ENCODE measurements around the gene NAALADL2. TPM values are rescaled to one million over a fixed set of nuclear protein-coding genes. Genes with fewer than 3 reads are reported as not detected.
"Not testable (repeated sequence)": the region's sequence is repeated elsewhere in the genome, so short reads cannot be mapped to it uniquely, and the experiment has no call there.

Gene NAALADL2
- polyA plus RNA-seq, 1 donor from 2014 or later: 1.6 TPM

DNA sequence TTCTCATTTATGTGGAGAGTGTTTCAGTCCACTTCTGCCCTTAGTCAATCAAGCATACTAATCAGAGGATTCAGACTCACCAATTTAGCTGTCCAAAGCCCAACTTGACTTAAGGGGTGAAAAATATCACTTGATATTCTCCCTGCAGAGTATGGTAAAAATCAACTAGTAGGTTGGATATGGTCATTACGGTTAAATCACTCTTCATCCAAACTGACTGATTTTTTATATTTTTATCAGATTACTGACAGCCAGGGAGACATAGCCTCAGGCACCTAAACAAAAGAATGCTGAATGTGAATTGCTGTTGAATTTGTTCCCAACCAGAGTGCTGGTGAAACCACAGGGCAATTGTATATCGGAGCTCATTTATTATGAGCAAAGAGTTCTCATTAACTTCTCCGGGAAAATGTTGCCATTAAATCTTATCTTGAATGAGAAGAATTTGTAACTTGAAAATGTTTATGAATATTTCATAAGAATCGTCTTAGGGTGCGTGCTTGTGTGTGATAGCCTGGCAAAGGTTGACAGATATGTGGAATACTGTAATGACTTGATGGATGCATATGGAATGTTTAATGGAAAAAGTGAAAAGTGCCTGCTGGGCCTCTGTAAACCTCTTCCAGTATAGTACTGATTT lies 411.2 kb downstream of the NAALADL2 start:
- Histone ChIP-seq H3K9me2 (ENCODE audit: insufficient read depth, low read length) (no peaks in the 10 kb centered on the region), H2AFZ (ENCODE audit: low read depth, low read length) (no peak overlapping the region), H3K36me3 (ENCODE audit: insufficient read depth, low read length) (no peaks in the 10 kb centered on the region), H3K27ac (ENCODE audit: low read length) (peak overlapping the region; percentile 67), H3K9me3 (ENCODE audit: low read length) (no peaks in the 10 kb centered on the region), H3K4me2 (ENCODE audit: low read length) (peak overlapping the region; percentile 43), H4K20me1 (ENCODE audit: insufficient read depth) (no peaks in the 10 kb centered on the region), H3K9ac (ENCODE audit: low read length) (no peak overlapping the region), H3K27me3 (ENCODE audit: insufficient read depth, low read depth, low read length) (no peaks in the 10 kb centered on the region), H3K79me2 (replicated peaks; ENCODE audit: insufficient read depth, low read length) (no peaks in the 10 kb centered on the region), H3F3A (ENCODE audit: insufficient read depth, low read length, poor library complexity, severe bottlenecking) (peaks cover 9% of the 10 kb centered on the region), H3K4me3 (ENCODE audit: low read length) (peak overlapping the region; percentile 30)
- TF ChIP-seq SMC3 (conservative IDR thresholded peaks at IDR 0.05; ENCODE audit: poor library complexity): no peak
- TF ChIP-seq MXI1 (conservative IDR thresholded peaks at IDR 0.05; ENCODE audit: poor library complexity, severe bottlenecking): no peak
- TF ChIP-seq TAF1 (IDR thresholded peaks at IDR 0.05; ENCODE audit: low read depth): no peak
- TF ChIP-seq RAD21 (conservative IDR thresholded peaks at IDR 0.05): peak; percentile 26
- TF ChIP-seq POLR2AphosphoS5 (IDR thresholded peaks at IDR 0.05): peak; percentile 86
- TF ChIP-seq, protein P1, sequence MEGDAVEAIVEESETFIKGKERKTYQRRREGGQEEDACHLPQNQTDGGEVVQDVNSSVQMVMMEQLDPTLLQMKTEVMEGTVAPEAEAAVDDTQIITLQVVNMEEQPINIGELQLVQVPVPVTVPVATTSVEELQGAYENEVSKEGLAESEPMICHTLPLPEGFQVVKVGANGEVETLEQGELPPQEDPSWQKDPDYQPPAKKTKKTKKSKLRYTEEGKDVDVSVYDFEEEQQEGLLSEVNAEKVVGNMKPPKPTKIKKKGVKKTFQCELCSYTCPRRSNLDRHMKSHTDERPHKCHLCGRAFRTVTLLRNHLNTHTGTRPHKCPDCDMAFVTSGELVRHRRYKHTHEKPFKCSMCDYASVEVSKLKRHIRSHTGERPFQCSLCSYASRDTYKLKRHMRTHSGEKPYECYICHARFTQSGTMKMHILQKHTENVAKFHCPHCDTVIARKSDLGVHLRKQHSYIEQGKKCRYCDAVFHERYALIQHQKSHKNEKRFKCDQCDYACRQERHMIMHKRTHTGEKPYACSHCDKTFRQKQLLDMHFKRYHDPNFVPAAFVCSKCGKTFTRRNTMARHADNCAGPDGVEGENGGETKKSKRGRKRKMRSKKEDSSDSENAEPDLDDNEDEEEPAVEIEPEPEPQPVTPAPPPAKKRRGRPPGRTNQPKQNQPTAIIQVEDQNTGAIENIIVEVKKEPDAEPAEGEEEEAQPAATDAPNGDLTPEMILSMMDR (IDR thresholded peaks at IDR 0.05; ENCODE audit: poor library complexity, severe bottlenecking): no peak
- TF ChIP-seq, protein P2, sequence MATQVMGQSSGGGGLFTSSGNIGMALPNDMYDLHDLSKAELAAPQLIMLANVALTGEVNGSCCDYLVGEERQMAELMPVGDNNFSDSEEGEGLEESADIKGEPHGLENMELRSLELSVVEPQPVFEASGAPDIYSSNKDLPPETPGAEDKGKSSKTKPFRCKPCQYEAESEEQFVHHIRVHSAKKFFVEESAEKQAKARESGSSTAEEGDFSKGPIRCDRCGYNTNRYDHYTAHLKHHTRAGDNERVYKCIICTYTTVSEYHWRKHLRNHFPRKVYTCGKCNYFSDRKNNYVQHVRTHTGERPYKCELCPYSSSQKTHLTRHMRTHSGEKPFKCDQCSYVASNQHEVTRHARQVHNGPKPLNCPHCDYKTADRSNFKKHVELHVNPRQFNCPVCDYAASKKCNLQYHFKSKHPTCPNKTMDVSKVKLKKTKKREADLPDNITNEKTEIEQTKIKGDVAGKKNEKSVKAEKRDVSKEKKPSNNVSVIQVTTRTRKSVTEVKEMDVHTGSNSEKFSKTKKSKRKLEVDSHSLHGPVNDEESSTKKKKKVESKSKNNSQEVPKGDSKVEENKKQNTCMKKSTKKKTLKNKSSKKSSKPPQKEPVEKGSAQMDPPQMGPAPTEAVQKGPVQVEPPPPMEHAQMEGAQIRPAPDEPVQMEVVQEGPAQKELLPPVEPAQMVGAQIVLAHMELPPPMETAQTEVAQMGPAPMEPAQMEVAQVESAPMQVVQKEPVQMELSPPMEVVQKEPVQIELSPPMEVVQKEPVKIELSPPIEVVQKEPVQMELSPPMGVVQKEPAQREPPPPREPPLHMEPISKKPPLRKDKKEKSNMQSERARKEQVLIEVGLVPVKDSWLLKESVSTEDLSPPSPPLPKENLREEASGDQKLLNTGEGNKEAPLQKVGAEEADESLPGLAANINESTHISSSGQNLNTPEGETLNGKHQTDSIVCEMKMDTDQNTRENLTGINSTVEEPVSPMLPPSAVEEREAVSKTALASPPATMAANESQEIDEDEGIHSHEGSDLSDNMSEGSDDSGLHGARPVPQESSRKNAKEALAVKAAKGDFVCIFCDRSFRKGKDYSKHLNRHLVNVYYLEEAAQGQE (IDR thresholded peaks at IDR 0.05; ENCODE audit: borderline replicate concordance): peak; percentile 100
- peak; percentile 95 for TF ChIP-seq EP300 (conservative IDR thresholded peaks at IDR 0.05; ENCODE audit: poor library complexity, severe bottlenecking)
- no peak for TF ChIP-seq EZH2 (IDR thresholded peaks at IDR 0.05; ENCODE audit: borderline replicate concordance, insufficient read depth, low read length, poor library complexity, severe bottlenecking)

DNA sequence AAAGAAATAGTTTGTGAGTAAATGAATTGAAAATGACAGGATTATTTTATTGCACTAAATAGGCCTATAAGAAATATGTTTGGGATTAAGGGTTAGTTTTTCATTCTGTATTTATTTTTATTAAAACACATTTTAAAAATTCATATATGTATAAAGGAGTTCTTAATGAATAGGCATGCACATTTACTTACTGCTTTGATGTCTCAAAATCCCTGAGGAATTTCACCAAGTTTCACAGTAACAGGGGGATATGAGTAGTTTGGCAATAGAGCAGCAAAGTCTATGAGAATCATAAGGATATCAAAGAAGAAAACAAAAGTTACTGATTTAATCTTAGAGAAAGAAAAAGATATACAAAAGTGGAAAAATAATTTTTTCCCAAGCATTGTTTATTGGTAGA lies 411.7 kb downstream of the NAALADL2 start:
- H3K36me3 ChIP-seq (ENCODE audit: insufficient read depth, low read length): no peaks in the 10 kb centered on the region
- no peaks in the 10 kb centered on the region for H3K27me3 ChIP-seq (ENCODE audit: insufficient read depth, low read depth, low read length)
- no peaks in the 10 kb centered on the region for H3K9me3 ChIP-seq (ENCODE audit: low read length)
- H3K9me2 ChIP-seq (ENCODE audit: insufficient read depth, low read length): no peaks in the 10 kb centered on the region
- H3K4me2 ChIP-seq (ENCODE audit: low read length): no peak overlapping the region
- H2AFZ ChIP-seq (ENCODE audit: low read depth, low read length): no peak overlapping the region
- no peaks in the 10 kb centered on the region for H4K20me1 ChIP-seq (ENCODE audit: insufficient read depth)
- H3K9ac ChIP-seq (ENCODE audit: low read length): no peak overlapping the region
- H3K79me2 ChIP-seq (replicated peaks; ENCODE audit: insufficient read depth, low read length): no peaks in the 10 kb centered on the region
- H3K27ac ChIP-seq (ENCODE audit: low read length): peak overlapping the region; percentile 67
- H3K4me3 ChIP-seq (ENCODE audit: low read length): no peak overlapping the region
- H3F3A ChIP-seq (ENCODE audit: insufficient read depth, low read length, poor library complexity, severe bottlenecking): peaks cover 9% of the 10 kb centered on the region
- TF ChIP-seq MXI1 (conservative IDR thresholded peaks at IDR 0.05; ENCODE audit: poor library complexity, severe bottlenecking): no peak
- TF ChIP-seq, protein P2 (IDR thresholded peaks at IDR 0.05; ENCODE audit: borderline replicate concordance): no peak
- TF ChIP-seq SMC3 (conservative IDR thresholded peaks at IDR 0.05; ENCODE audit: poor library complexity): no peak
- TF ChIP-seq EP300 (conservative IDR thresholded peaks at IDR 0.05; ENCODE audit: poor library complexity, severe bottlenecking): peak; percentile 1

- not testable (repeated sequence) for H3K9me2 ChIP-seq (ENCODE audit: insufficient read depth, low read length); H4K20me1 ChIP-seq (ENCODE audit: insufficient read depth); H3K9me3 ChIP-seq (ENCODE audit: low read length); H3K36me3 ChIP-seq (ENCODE audit: insufficient read depth, low read length); H2AFZ ChIP-seq (ENCODE audit: low read depth, low read length); H3K4me3 ChIP-seq (ENCODE audit: low read length); H3K4me2 ChIP-seq (ENCODE audit: low read length); H3K27me3 ChIP-seq (ENCODE audit: insufficient read depth, low read depth, low read length); H3K9ac ChIP-seq (ENCODE audit: low read length); H3F3A ChIP-seq (ENCODE audit: insufficient read depth, low read length, poor library complexity, severe bottlenecking); H3K79me2 ChIP-seq (replicated peaks; ENCODE audit: insufficient read depth, low read length)
- H3K27ac ChIP-seq (ENCODE audit: low read length): peak overlapping the region; percentile 67
Observed at GRCh38 chr3:175271465-175271864, 412.3 kb downstream of the NAALADL2 start.
